OCI-LY1 (cell line): ENCODE measurements around the gene PAK3.

Source experiments
- CTCF ChIP-seq: fragments of 200-600 bp; sonication (generic), shearing (Covaris generic); IDR thresholded peaks from 2 replicates; pipeline ENCODE4 v1.5.1; 2017; ENCODE audit warnings: mild to moderate bottlenecking, antibody characterized with exemption, low read length, moderate library complexity, mixed read lengths
- EZH2 ChIP-seq: fragments of 200-600 bp; sonication (generic), shearing (Covaris generic); IDR thresholded peaks from 2 replicates; pipeline ENCODE4 v1.8.0; 2017; ENCODE audit warnings: borderline replicate concordance, mixed run types, mild to moderate bottlenecking, antibody characterized with exemption, low read length, moderate library complexity, mixed read lengths

GRCh38 chrX:111133389-111133788 is 37.4 kb downstream of the PAK3 start:
- TF ChIP-seq CTCF (no peak), EZH2 (no peak)
